WTC11 (cell line): Measurements from ENCODE around the gene RTP3. TPM values are rescaled to one million over a fixed set of nuclear protein-coding genes. Genes with fewer than 3 reads are reported as not detected.

Experiments
- ATAC-seq: fragments of 200-7000 bp; cut with Tn5 transposase; 2 replicates; pipeline ENCODE4 v1.10.0; 2021; ENCODE audit warnings: mild to moderate bottlenecking, moderate library complexity
- CTCF ChIA-PET: fragments of 300-600 bp; sonication (Branson Sonifier 250); formaldehyde crosslinking; loops from one replicate; lab custom pipeline; 2021; ENCODE audit warnings: antibody characterized with exemption; lab: Charles Lee
- POLR2A ChIA-PET: fragments of 350-600 bp; sonication (Branson Sonifier 250); formaldehyde crosslinking; loops from one replicate; lab custom pipeline; 2021; ENCODE audit warnings: antibody characterized with exemption; lab: Charles Lee
- DNase-seq: peaks from one replicate; pipeline ENCODE4 v3.0.0; 2021; ENCODE audit warnings: low spot score
- H3K27ac Mint-ChIP-seq: 2 replicates; pipeline ENCODE4 v1.8.0; 2021; ENCODE audit warnings: mixed read lengths
- H3K27me3 Mint-ChIP-seq: 2 replicates; pipeline ENCODE4 v1.8.0; 2021; ENCODE audit warnings: low read depth, mild to moderate bottlenecking, moderate library complexity, mixed read lengths
- H3K36me3 Mint-ChIP-seq: 2 replicates; pipeline ENCODE4 v1.8.0; 2021; ENCODE audit warnings: mixed read lengths
- H3K4me1 Mint-ChIP-seq: 2 replicates; pipeline ENCODE4 v1.8.0; 2022; ENCODE audit warnings: mixed read lengths
- H3K4me3 Mint-ChIP-seq: 2 replicates; pipeline ENCODE4 v1.8.0; 2021; ENCODE audit warnings: mild to moderate bottlenecking, moderate library complexity, mixed read lengths
- H3K9me3 Mint-ChIP-seq: 2 replicates; pipeline ENCODE4 v1.8.0; 2021; ENCODE audit warnings: mixed read lengths
- ATF1 ChIP-seq: sonication (generic); formaldehyde crosslinking; IDR thresholded peaks from 2 replicates; pipeline ENCODE4 v1.8.1; 2023; ENCODE audit warnings: mild to moderate bottlenecking, moderate library complexity, missing genetic modification reagents
- FOXK1 ChIP-seq: sonication (generic); formaldehyde crosslinking; IDR thresholded peaks from 2 replicates; pipeline ENCODE4 v1.8.0; 2022; ENCODE audit warnings: mild to moderate bottlenecking, moderate library complexity, missing genetic modification reagents
- GRHL2 ChIP-seq: fragments of 250-450 bp; sonication (Bioruptor Pico); IDR thresholded peaks from 2 replicates; pipeline ENCODE4 v1.8.0; 2022; ENCODE audit warnings: mild to moderate bottlenecking, moderate library complexity; ENCODE audit not compliant: insufficient replicate concordance, severe bottlenecking
- JAZF1 ChIP-seq: fragments of 250-450 bp; sonication (Bioruptor Pico); IDR thresholded peaks from 2 replicates; pipeline ENCODE4 v1.9.0; 2021; ENCODE audit warnings: moderate library complexity, mild to moderate bottlenecking, inconsistent platforms
- SMAD4 ChIP-seq: sonication (generic); formaldehyde crosslinking; IDR thresholded peaks from 2 replicates; pipeline ENCODE4 v1.8.0; 2022; ENCODE audit warnings: mild to moderate bottlenecking, missing genetic modification reagents
- TP53 ChIP-seq: sonication (generic); formaldehyde crosslinking; IDR thresholded peaks from 2 replicates; pipeline ENCODE4 v1.8.1; 2023; ENCODE audit warnings: mild to moderate bottlenecking, missing genetic modification reagents
- ZNF232 ChIP-seq: sonication (generic); formaldehyde crosslinking; IDR thresholded peaks from 2 replicates; pipeline ENCODE4 v1.8.0; 2022; ENCODE audit warnings: mild to moderate bottlenecking, missing genetic modification reagents
- ZNF317 ChIP-seq: sonication (generic); formaldehyde crosslinking; IDR thresholded peaks from 2 replicates; pipeline ENCODE4 v1.8.1; 2023; ENCODE audit warnings: low read depth, mild to moderate bottlenecking, moderate library complexity, missing genetic modification reagents, borderline replicate concordance
- total RNA-seq: library from RNA; stranded (reverse); gene quantifications from 3 replicates; pipeline ENCODE4 v1.2.3, GENCODE V29; 2021
- TF ChIP-seq, protein P1 (sequence below): fragments of 250-450 bp; sonication (Bioruptor Pico); IDR thresholded peaks from 2 replicates; pipeline ENCODE4 v1.9.0; 2021; ENCODE audit warnings: mild to moderate bottlenecking, borderline replicate concordance
- TF ChIP-seq, protein P2 (sequence below): sonication (generic); formaldehyde crosslinking; IDR thresholded peaks from 2 replicates; pipeline ENCODE4 v1.8.1; 2023; ENCODE audit warnings: mild to moderate bottlenecking, missing genetic modification reagents, borderline replicate concordance
- TF ChIP-seq, protein P3 (sequence below): sonication (generic); formaldehyde crosslinking; IDR thresholded peaks from 2 replicates; pipeline ENCODE4 v1.8.1; 2023; ENCODE audit warnings: mild to moderate bottlenecking, missing genetic modification reagents, moderate library complexity
- TF ChIP-seq, protein P4 (sequence below): fragments of 250-450 bp; sonication (Bioruptor Pico); IDR thresholded peaks from 2 replicates; pipeline ENCODE4 v2.1.2; 2022; ENCODE audit warnings: mild to moderate bottlenecking, moderate library complexity

RTP3 gene
- total RNA-seq, 1 experiment from 2014 or later, result not detected

DNA sequence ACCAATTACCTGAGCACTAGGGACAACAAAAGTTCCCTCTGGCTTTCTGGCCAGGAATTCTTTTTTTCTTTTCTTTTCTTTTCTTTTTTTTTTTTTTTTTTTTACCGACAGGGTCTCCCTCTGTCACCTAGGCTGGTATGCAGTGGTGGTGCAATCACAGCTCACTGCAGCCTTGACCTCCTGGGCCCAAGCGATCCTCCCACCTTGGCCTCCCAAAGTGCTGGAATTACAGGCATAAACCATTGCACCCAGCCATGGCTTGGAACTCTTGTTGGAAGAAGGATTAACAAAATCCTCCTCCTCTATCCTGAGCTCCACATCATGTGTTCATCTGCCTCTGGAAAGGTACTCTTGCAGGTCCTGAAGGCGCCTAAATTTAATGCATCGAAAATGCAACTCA lies 30.2 kb upstream of the RTP3 start (continued):
- TF ChIP-seq, protein P1, sequence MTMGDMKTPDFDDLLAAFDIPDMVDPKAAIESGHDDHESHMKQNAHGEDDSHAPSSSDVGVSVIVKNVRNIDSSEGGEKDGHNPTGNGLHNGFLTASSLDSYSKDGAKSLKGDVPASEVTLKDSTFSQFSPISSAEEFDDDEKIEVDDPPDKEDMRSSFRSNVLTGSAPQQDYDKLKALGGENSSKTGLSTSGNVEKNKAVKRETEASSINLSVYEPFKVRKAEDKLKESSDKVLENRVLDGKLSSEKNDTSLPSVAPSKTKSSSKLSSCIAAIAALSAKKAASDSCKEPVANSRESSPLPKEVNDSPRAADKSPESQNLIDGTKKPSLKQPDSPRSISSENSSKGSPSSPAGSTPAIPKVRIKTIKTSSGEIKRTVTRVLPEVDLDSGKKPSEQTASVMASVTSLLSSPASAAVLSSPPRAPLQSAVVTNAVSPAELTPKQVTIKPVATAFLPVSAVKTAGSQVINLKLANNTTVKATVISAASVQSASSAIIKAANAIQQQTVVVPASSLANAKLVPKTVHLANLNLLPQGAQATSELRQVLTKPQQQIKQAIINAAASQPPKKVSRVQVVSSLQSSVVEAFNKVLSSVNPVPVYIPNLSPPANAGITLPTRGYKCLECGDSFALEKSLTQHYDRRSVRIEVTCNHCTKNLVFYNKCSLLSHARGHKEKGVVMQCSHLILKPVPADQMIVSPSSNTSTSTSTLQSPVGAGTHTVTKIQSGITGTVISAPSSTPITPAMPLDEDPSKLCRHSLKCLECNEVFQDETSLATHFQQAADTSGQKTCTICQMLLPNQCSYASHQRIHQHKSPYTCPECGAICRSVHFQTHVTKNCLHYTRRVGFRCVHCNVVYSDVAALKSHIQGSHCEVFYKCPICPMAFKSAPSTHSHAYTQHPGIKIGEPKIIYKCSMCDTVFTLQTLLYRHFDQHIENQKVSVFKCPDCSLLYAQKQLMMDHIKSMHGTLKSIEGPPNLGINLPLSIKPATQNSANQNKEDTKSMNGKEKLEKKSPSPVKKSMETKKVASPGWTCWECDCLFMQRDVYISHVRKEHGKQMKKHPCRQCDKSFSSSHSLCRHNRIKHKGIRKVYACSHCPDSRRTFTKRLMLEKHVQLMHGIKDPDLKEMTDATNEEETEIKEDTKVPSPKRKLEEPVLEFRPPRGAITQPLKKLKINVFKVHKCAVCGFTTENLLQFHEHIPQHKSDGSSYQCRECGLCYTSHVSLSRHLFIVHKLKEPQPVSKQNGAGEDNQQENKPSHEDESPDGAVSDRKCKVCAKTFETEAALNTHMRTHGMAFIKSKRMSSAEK (CRISPR knock-in tag), result no peak
- TF ChIP-seq ZNF317 (CRISPR knock-in tag) (no peak), FOXK1 (CRISPR knock-in tag) (no peak), ATF1 (no peak), JAZF1 (CRISPR knock-in tag) (no peak), TP53 (CRISPR knock-in tag) (no peak)
- TF ChIP-seq, protein P2, sequence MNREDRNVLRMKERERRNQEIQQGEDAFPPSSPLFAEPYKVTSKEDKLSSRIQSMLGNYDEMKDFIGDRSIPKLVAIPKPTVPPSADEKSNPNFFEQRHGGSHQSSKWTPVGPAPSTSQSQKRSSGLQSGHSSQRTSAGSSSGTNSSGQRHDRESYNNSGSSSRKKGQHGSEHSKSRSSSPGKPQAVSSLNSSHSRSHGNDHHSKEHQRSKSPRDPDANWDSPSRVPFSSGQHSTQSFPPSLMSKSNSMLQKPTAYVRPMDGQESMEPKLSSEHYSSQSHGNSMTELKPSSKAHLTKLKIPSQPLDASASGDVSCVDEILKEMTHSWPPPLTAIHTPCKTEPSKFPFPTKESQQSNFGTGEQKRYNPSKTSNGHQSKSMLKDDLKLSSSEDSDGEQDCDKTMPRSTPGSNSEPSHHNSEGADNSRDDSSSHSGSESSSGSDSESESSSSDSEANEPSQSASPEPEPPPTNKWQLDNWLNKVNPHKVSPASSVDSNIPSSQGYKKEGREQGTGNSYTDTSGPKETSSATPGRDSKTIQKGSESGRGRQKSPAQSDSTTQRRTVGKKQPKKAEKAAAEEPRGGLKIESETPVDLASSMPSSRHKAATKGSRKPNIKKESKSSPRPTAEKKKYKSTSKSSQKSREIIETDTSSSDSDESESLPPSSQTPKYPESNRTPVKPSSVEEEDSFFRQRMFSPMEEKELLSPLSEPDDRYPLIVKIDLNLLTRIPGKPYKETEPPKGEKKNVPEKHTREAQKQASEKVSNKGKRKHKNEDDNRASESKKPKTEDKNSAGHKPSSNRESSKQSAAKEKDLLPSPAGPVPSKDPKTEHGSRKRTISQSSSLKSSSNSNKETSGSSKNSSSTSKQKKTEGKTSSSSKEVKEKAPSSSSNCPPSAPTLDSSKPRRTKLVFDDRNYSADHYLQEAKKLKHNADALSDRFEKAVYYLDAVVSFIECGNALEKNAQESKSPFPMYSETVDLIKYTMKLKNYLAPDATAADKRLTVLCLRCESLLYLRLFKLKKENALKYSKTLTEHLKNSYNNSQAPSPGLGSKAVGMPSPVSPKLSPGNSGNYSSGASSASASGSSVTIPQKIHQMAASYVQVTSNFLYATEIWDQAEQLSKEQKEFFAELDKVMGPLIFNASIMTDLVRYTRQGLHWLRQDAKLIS (CRISPR knock-in tag), result no peak
- TF ChIP-seq, protein P3, sequence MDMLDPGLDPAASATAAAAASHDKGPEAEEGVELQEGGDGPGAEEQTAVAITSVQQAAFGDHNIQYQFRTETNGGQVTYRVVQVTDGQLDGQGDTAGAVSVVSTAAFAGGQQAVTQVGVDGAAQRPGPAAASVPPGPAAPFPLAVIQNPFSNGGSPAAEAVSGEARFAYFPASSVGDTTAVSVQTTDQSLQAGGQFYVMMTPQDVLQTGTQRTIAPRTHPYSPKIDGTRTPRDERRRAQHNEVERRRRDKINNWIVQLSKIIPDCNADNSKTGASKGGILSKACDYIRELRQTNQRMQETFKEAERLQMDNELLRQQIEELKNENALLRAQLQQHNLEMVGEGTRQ (CRISPR knock-in tag), result no peak
- TF ChIP-seq, all 79 proteins: peak for 0

DNA sequence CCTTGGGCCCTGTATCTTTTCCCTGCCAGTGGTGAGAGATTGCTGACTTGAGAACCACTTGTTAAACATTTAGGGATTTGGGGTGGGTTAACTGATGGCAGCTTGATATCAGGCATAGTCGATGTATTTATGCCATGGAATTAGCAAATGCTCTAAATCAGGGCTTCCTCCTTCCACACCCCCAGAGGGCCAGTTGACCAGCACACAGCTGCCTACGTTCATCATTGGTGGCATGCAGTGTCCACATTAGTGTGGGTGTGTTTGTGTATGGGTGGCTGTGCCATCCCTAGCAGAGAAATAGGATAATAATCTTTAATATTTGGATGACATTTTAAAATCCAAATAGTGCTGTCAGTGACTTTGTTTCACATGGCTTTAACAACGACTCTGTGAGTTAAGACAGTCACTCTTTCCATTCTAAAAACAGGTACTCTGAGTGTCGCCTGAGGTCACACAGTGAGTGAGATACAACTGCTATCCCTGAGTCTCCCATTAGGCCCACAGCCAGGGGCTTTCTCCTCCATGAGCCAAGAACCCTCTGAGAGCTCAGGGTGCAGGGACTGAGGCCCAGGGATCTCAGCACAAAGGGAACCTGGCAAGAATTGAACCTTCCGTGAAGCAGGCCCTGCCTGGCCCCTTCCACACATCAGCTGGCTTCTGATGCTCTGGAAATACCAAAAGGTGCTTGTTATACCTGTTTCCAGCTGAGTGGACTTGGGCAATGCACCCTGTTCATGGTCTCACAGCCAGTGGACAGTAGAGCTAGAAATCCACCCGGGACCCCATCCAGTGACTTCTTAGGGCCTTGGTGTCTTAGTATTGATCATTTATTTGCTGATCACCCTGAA lies 28.8 kb upstream of the RTP3 start:
- DNase-seq (no peak), ATAC-seq (no peak)
- Mint-ChIP-seq H3K9me3 (peaks cover 5% of the 10 kb centered on the region), H3K27ac (no peak overlapping the region), H3K4me1 (peaks cover 3% of the 10 kb centered on the region), H3K27me3 (peaks cover 29% of the 10 kb centered on the region), H3K4me3 (no peak overlapping the region), H3K36me3 (no peaks in the 10 kb centered on the region)
- ChIA-PET POLR2A (no interaction called here), CTCF (interaction anchor here (0.6 to 2.0 kb wide), 4 partner anchors 19 to 261 kb away, joined by 3 to 7 read pairs (median 4); partner anchors contain the start of gene CCR1)
- TF ChIP-seq SMAD4 (CRISPR knock-in tag) (no peak), ZNF232 (CRISPR knock-in tag) (no peak), GRHL2 (CRISPR knock-in tag) (no peak)
- TF ChIP-seq, protein P4, sequence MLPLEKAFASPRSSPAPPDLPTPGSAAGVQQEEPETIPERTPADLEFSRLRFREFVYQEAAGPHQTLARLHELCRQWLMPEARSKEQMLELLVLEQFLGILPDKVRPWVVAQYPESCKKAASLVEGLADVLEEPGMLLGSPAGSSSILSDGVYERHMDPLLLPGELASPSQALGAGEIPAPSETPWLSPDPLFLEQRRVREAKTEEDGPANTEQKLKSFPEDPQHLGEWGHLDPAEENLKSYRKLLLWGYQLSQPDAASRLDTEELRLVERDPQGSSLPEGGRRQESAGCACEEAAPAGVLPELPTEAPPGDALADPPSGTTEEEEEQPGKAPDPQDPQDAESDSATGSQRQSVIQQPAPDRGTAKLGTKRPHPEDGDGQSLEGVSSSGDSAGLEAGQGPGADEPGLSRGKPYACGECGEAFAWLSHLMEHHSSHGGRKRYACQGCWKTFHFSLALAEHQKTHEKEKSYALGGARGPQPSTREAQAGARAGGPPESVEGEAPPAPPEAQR (CRISPR knock-in tag), result no peak
- TF ChIP-seq, all 79 proteins: peak for 0
